Activated CD8-positive, alpha-beta memory T cell treated with anti-CD3 and anti-CD28 coated beads, Interleukin-2, amount 50 U/mL, for 48 hours (primary cell): ENCODE results near the gene FBH1.
"Not testable (repeated sequence)": the region's sequence is repeated elsewhere in the genome, so short reads cannot be mapped to it uniquely, and the experiment has no call there.

ENCODE experiments used
- DNase-seq: peaks from one replicate; pipeline ENCODE4 v3.0.0-alpha.2; 2020

Gene FBH1

DNA sequence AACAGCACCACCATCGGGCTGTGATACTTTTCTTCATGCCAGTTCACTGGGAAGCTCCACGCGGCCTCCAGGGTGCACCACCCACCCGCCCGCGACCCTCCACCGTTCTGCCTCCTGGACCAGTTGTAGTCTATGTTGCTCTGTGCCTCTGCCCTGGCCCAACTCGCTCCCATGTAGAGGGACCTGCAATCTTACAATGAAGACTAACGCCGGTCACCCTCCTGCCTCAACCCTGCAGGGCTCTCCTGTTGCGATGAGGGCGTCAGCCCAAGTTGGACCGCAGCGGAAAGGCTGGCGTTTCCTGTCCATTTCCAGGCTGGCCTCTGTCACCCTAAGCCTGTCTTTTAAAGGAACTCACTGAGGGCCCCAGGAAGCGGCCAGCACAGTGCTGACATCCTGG lies 52.4 kb downstream of the FBH1 start:
- DNase-seq: no peak

DNA sequence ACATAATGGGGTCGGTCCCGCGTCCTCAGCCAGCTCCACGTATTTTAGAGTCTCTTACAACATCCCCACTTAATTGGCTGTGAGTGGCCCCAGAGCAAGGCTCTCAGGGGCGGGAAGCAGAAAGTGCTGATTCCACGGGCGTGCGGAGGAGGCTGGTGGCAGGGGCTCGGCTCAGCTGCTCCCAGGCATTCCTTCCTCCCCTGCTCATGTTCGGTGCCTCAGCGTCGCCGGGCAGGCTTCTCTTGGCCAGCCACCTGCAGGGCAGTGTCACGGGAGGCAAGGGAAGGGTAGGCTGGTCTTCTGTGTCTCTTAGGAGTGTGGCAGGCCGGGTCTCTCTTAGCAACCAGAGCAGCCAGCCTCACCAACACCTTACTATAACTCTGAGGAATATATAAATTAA lies 53.5 kb downstream of the FBH1 start:
- no peak for DNase-seq

GRCh38 chr10:5944389-5945189 lies 54.5 kb downstream of the FBH1 start:
- DNase-seq: no peak

GRCh38 chr10:5945190-5945509 lies 55.1 kb downstream of the FBH1 start:
- no peak for DNase-seq

- DNase-seq: no peak
Measured at GRCh38 chr10:5945561-5946418, 55.7 kb downstream of the FBH1 start.

GRCh38 chr10:5946419-5946775 lies 56.4 kb downstream of the FBH1 start:
- not testable (repeated sequence) for DNase-seq

- DNase-seq: no peak
Measured at GRCh38 chr10:5946786-5947185, 56.7 kb downstream of the FBH1 start.

GRCh38 chr10:5947471-5948207 lies 57.6 kb downstream of the FBH1 start:
- DNase-seq: no peak

- no peak for DNase-seq
Measured at GRCh38 chr10:5948208-5948585, 58.2 kb downstream of the FBH1 start.

DNA sequence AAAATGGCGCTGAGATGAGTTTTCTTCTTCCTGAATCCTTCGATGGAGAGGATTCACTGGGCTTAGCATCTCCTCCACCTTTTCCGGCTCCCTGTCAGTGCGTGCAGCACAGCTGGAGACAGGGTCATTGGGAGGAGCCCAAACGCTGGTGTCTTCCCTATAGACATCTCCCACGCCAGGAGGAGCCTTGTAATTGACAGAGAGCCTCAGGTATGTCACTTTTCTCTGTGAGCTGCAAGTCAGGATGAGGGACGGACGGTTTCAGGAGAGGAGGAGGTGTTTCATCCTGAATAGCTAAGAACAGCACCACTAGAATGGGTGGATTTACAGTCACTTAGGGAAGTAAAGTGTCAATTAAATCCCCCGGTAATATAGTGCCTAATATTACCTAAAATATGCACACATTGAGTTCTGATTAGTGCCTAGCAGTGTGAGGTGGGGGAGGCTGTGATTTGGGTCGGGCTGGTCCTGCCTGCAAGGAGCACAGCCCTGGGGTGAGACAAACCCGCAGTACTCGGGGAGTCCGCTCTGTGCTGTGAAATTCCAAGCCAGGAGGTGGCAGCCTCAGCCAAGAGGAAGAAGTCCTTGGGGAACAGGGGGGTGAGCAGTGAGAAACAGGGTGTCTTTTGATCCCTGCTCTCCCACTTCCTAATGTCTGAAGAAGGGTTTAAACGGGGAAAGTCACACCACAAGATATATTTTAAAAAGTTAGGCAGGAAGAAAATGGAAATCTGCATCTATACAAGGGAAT lies 59.1 kb downstream of the FBH1 start:
- no peak for DNase-seq

DNA sequence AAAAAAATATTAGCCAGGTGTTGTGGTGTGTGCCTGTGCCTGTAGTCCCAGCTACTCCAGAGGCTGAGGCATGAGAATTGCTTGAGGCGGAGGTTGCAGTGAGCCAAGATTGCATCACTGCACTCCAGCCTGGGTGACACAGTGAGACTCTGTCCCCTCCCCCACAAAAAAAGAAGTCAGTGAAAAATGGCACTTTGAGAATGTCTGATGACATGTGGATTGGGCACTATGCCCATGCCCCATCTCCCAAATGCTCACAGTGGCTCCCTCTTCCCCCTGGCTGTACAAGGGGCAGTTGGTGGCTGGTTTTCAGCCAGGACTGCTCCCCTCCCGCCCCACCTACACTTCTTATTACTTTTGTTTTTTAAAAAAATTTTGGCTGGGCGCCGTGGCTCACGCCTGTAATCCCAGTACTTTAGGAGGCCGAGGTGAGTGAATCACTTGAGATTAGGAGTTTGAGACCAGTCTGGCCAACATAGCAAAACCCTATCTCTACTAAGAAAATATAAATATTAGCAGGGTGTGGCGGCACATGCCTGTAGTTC lies 61.2 kb downstream of the FBH1 start:
- DNase-seq: no peak

DNA sequence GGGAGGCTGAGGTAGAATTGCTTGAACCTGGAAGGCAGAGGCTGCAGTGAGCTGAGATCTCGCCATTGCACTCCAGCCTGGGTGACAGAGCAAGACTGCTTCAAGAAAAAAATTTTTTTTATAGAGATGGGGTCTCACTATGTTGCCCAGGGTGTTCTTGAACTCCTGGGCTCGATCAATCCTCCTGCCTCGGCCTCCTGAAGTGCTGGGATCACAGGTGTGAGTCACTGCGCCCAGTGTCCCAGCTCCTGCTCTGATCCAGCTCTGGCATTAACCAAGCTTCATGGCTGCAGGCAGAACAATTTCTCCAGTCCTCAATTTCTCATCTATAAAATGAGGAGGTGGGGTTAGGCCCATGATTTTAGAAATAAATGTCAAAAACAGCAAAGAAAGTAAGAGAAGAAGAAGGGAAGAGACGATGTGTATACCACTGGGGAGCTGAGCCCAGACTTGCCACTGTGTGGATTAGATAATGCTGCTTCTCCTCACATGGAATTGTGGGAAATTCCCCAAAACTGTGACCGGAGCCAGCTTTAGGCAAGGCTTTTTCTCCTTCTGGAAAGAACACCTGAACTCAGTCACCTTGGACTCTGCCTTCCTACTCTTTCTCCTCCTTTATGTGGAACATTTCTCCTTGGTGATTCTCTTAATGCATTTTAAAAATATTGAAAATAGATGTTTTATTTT lies 61.8 kb downstream of the FBH1 start:
- DNase-seq: no peak

- no peak for DNase-seq
Measured at GRCh38 chr10:5952731-5953385, 62.8 kb downstream of the FBH1 start.

DNA sequence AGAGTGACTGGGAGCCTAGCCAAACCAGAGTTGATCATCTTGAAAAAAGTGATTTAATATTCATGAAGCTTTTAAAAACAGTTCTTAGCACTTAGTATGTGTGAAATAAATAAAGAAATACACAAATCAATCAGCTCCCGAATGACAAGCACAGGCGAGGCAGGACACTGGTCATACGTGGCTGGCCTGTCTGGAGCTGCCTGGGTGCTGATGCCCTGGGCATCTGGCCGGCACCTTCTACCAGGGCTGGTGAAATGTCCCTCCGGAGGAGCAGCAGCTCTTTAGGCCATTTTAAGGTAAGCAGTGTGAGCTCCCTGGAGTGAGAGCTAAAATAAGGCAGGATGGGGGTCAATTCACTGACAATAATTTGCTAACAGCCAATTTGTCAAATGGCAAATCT lies 63.6 kb downstream of the FBH1 start:
- DNase-seq: no peak

DNA sequence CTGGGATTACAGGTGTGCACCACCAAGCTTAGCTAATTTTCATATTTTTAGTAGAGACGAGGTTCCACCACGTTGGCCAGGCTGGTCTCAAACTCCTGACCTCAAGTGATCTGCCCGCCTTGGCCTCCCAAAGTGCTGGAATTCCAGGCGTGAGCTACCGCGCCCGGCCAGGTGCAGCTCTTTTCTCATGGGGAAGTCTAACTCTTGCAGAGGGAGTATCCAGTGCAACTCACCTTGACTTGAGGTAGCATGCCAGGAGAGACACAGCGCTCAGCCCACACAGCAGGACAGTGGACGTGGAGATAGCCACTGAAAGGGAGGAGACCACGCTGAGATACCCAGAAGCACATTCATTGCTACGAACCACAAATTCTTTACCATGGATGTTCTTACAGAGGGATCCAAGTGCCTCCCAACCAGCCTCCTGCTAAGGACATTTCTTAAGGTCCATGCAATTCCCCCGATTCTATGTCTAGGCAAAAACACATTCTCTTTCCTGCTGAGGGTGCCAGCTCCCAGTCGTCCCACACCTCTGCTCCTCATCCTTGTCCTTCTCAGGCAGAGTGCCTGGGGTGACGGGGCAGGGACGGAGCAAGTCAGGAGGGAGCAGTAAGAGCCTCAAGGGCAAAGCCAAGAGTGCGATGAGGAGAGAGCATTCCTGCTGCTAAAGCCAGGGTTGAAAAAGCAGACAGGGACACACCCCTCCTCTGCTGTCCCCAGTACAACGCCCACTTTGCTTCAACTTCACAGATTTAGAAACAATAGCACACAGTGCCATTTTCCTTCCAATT lies 66.3 kb downstream of the FBH1 start:
- no peak for DNase-seq

DNA sequence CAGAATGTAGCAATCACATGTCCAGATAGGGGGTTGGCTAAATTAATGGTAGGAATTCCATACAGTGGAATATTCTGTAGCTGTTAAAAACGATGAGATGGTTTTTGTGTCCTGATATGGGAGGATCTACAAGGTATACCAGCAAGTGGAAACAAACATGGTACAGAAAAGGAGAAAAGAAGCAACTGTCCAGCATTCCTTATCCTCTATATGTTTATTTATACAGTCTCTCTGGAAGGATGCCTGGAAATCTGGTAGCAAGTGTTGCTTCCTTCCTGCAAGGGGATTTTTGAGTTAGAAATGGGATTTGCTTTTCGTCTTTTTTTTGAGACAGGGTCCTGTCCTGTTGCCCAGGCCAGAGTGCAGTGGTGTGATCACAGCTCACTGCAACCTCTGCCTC lies 68.0 kb downstream of the FBH1 start:
- no peak for DNase-seq

DNA sequence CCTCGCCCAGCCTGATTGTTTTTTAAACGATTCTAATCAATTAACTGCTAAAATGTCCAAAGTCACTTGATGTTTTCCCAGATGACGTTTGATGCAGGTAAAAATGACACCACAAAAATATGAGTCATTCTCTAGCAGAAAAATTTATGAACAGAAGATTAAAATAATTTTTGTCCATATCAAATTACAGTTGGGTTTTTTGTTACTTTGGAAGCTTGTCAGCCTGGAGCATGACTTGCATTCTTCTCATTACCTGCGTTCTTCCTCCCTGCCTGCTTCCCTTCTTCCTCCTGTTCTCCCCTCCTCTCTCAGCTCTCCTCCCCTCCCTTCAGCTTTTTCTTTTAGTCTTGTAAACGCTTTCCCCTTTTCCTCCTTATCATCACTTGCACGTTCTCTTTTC lies 68.6 kb downstream of the FBH1 start:
- DNase-seq: no peak

DNA sequence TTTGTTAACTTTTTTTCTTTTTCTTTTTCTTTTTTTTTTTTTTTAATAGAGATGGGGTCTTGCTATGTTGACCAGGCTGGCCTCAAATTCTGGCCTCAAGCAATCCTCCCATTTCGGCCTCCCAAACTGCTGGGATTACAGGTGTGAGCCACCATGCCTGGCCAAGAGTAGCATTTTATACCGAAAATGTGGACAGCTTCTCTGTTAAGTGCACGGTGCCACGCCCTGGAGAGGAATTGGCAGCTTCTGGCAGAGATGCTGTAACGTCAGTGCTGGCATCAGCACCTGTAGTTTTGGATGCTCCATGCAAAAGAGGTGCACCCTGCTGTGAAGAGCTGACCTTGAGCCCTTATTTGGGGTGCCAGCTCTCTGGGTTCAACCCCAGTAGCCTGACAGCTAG lies 69.1 kb downstream of the FBH1 start:
- no peak for DNase-seq

DNA sequence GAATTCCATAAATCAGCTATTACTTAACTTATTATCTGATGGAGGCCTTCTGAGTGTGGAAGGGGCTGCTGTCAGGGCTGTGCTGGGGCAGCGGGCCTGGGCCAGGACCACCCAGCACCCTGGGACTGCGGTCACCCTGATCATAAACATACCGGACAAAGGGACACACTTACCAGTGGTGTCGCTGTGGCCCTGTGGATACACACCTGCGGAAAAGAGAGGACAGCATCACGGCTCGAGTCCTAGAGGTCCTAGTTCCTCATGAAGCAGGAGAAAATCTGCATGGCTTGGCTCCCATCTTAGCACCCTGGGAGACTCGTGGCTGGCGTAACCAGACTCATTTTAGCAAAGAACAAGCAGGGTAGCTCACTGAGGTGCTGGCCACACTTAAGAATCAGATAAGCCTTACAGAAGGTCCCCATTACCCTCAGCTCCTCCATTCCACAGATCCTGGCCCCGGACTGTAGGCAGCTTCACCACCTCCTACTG lies 69.6 kb downstream of the FBH1 start:
- no peak for DNase-seq
